Activated naive CD4-positive, alpha-beta T cell treated with anti-CD3 and anti-CD28 coated beads for 36 hours (primary cell): Measurements from ENCODE around the gene CLEC4G. TPM values are rescaled to one million over a fixed set of nuclear protein-coding genes. Genes with fewer than 3 reads are reported as not detected.
"Not testable (repeated sequence)": the region's sequence is repeated elsewhere in the genome, so short reads cannot be mapped to it uniquely, and the experiment has no call there.

Experiments used
- CTCF ChIA-PET: fragments of 350-600 bp; sonication (Branson Sonifier 250); formaldehyde crosslinking; loops from one replicate; lab custom pipeline; 2021; ENCODE audit warnings: antibody characterized with exemption; lab: Charles Lee
- DNase-seq: peaks from one replicate; pipeline ENCODE4 v3.0.0-alpha.2; 2020
- H3K27ac Mint-ChIP-seq: one replicate; pipeline ENCODE4 v1.8.0; 2021; ENCODE audit warnings: mild to moderate bottlenecking, mixed read lengths
- H3K27me3 Mint-ChIP-seq: one replicate; pipeline ENCODE4 v1.8.0; 2021; ENCODE audit warnings: low read depth, mixed read lengths
- H3K36me3 Mint-ChIP-seq: one replicate; pipeline ENCODE4 v1.8.0; 2021; ENCODE audit warnings: low read depth, mixed read lengths
- H3K4me1 Mint-ChIP-seq: one replicate; pipeline ENCODE4 v1.8.0; 2021; ENCODE audit warnings: low read depth, mixed read lengths
- H3K4me3 Mint-ChIP-seq: one replicate; pipeline ENCODE4 v1.8.0; 2021; ENCODE audit warnings: mild to moderate bottlenecking, moderate library complexity, mixed read lengths
- H3K9me3 Mint-ChIP-seq: one replicate; pipeline ENCODE4 v1.8.0; 2021; ENCODE audit warnings: mixed read lengths
- intact Hi-C: fragments of 100-400 bp; cut with micrococcal nuclease; formaldehyde crosslinking; loops from one replicate; pipeline ENCODE4 v1.15.1; 2023
- total RNA-seq, 2 experiments: library from RNA; stranded (reverse); gene quantifications; one replicate each; pipeline ENCODE4 v1.2.3, GENCODE V29; 2021

The CLEC4G gene
- total RNA-seq: not detected

GRCh38 chr19:7732045-7732444, at the start of gene CLEC4G:
TSS of gene CLEC4G (minus strand) at chr19:7732110. CDS start at chr19:7732102, 8 bp downstream.
- peaks cover 12% of the 10 kb centered on the region for H3K4me1 Mint-ChIP-seq
- intact Hi-C loops: no loop called here
- H3K27me3 Mint-ChIP-seq: peaks cover 43% of the 10 kb centered on the region
- no peaks in the 10 kb centered on the region for H3K9me3 Mint-ChIP-seq
- H3K27ac Mint-ChIP-seq: no peak within 1 kb of the TSS
- H3K4me3 Mint-ChIP-seq: no peak within 1 kb of the TSS
- no peak for DNase-seq
- CTCF ChIA-PET: no interaction called here
- no peaks in the 10 kb centered on the region for H3K36me3 Mint-ChIP-seq

GRCh38 chr19:7781157-7781556, 49.2 kb upstream of the CLEC4G start:
- intact Hi-C loops: no loop called here
- CTCF ChIA-PET: interaction anchor here (1.0 kb wide), 1 partner anchor 101 kb away, joined by 5 read pairs; the partner anchor contains the start of gene TRAPPC5
- peaks cover 24% of the 10 kb centered on the region for H3K27me3 Mint-ChIP-seq
- DNase-seq: no peak
- no peak overlapping the region for H3K4me3 Mint-ChIP-seq
- H3K9me3 Mint-ChIP-seq: no peaks in the 10 kb centered on the region
- H3K36me3 Mint-ChIP-seq: no peaks in the 10 kb centered on the region
- H3K4me1 Mint-ChIP-seq: peaks cover 8% of the 10 kb centered on the region
- no peak overlapping the region for H3K27ac Mint-ChIP-seq

GRCh38 chr19:7779631-7780486, 47.9 kb upstream of the CLEC4G start:
- DNase-seq: no peak
- Mint-ChIP-seq H3K36me3 (no peaks in the 10 kb centered on the region), H3K4me3 (no peak overlapping the region), H3K9me3 (no peaks in the 10 kb centered on the region), H3K4me1 (peaks cover 8% of the 10 kb centered on the region), H3K27me3 (peaks cover 20% of the 10 kb centered on the region), H3K27ac (no peak overlapping the region)
- CTCF ChIA-PET: interaction anchor here (1.0 to 1.2 kb wide), 2 partner anchors 81 to 159 kb away, joined by 3 to 5 read pairs; no protein-coding TSS in a partner anchor
- intact Hi-C loops: no loop called here

- Mint-ChIP-seq H3K4me1 (peaks cover 7% of the 10 kb centered on the region), H3K27me3 (peaks cover 8% of the 10 kb centered on the region), H3K27ac (no peak overlapping the region), H3K9me3 (no peaks in the 10 kb centered on the region), H3K4me3 (no peak overlapping the region), H3K36me3 (no peaks in the 10 kb centered on the region)
- CTCF ChIA-PET: no interaction called here
- no peak for DNase-seq
- intact Hi-C loops: no loop called here
These were observed 46.2 kb upstream of the CLEC4G start for GRCh38 chr19:7778081-7778480.

GRCh38 chr19:7775761-7776160, 43.9 kb upstream of the CLEC4G start:
- Mint-ChIP-seq H3K4me3 (no peak overlapping the region), H3K9me3 (no peaks in the 10 kb centered on the region), H3K27me3 (peaks cover 4% of the 10 kb centered on the region), H3K27ac (no peak overlapping the region), H3K4me1 (peaks cover 27% of the 10 kb centered on the region), H3K36me3 (no peaks in the 10 kb centered on the region)
- intact Hi-C loops: no loop called here
- DNase-seq: no peak
- CTCF ChIA-PET: no interaction called here

- DNase-seq: no peak
- no peaks in the 10 kb centered on the region for H3K9me3 Mint-ChIP-seq
- peak overlapping the region; percentile 22 for H3K27ac Mint-ChIP-seq
- H3K27me3 Mint-ChIP-seq: peaks cover 4% of the 10 kb centered on the region
- no peaks in the 10 kb centered on the region for H3K36me3 Mint-ChIP-seq
- CTCF ChIA-PET: interaction anchor here (0.6 to 1.1 kb wide), 2 partner anchors 29 to 95 kb away, joined by 3 to 5 read pairs; no protein-coding TSS in a partner anchor
- intact Hi-C loops: no loop called here
- no peak overlapping the region for H3K4me3 Mint-ChIP-seq
- H3K4me1 Mint-ChIP-seq: peaks cover 27% of the 10 kb centered on the region
These were observed 41.9 kb upstream of the CLEC4G start for GRCh38 chr19:7773841-7774240.

- CTCF ChIA-PET: interaction anchor here (2.0 kb wide), 1 partner anchor 34 kb away, joined by 5 read pairs; no protein-coding TSS in a partner anchor
- intact Hi-C loops: loop anchor here (1.0 kb wide), 5 partner anchors 22 to 92 kb away; no protein-coding TSS in a partner anchor
- Mint-ChIP-seq H3K27me3 (peaks cover 4% of the 10 kb centered on the region), H3K36me3 (no peaks in the 10 kb centered on the region), H3K9me3 (no peaks in the 10 kb centered on the region), H3K4me1 (peaks cover 27% of the 10 kb centered on the region), H3K4me3 (no peak overlapping the region), H3K27ac (peak overlapping the region; percentile 77)
- peak; percentile 71 for DNase-seq
These were observed 40.9 kb upstream of the CLEC4G start for GRCh38 chr19:7772752-7773291.

- H3K36me3 Mint-ChIP-seq: no peaks in the 10 kb centered on the region
- intact Hi-C loops: no loop called here
- CTCF ChIA-PET: interaction anchor here (1.5 kb wide), 1 partner anchor 90 kb away, joined by 6 read pairs; the partner anchor contains the start of gene TRAPPC5
- H3K4me3 Mint-ChIP-seq: no peak overlapping the region
- H3K9me3 Mint-ChIP-seq: no peaks in the 10 kb centered on the region
- no peak for DNase-seq
- peaks cover 5% of the 10 kb centered on the region for H3K27me3 Mint-ChIP-seq
- H3K4me1 Mint-ChIP-seq: peaks cover 27% of the 10 kb centered on the region
- no peak overlapping the region for H3K27ac Mint-ChIP-seq
These were observed 39.2 kb upstream of the CLEC4G start for GRCh38 chr19:7771072-7771471.

- Mint-ChIP-seq H3K4me3 (no peak overlapping the region), H3K27ac (no peak overlapping the region), H3K9me3 (no peaks in the 10 kb centered on the region), H3K27me3 (peaks cover 4% of the 10 kb centered on the region), H3K36me3 (no peaks in the 10 kb centered on the region), H3K4me1 (peaks cover 27% of the 10 kb centered on the region)
- DNase-seq: no peak
- intact Hi-C loops: no loop called here
- CTCF ChIA-PET: no interaction called here
These were observed 37.3 kb upstream of the CLEC4G start for GRCh38 chr19:7769171-7769570.

GRCh38 chr19:7767487-7767886, 35.6 kb upstream of the CLEC4G start:
- CTCF ChIA-PET: interaction anchor here (0.5 to 1.3 kb wide), 2 partner anchors 54 to 87 kb away, joined by 6 to 7 read pairs; partner anchors contain the start of gene TRAPPC5
- no peak overlapping the region for H3K27ac Mint-ChIP-seq
- H3K4me1 Mint-ChIP-seq: peaks cover 19% of the 10 kb centered on the region
- no peaks in the 10 kb centered on the region for H3K36me3 Mint-ChIP-seq
- H3K4me3 Mint-ChIP-seq: no peak overlapping the region
- intact Hi-C loops: no loop called here
- peaks cover 4% of the 10 kb centered on the region for H3K27me3 Mint-ChIP-seq
- no peaks in the 10 kb centered on the region for H3K9me3 Mint-ChIP-seq
- DNase-seq: no peak

GRCh38 chr19:7766535-7766934, 34.6 kb upstream of the CLEC4G start:
- Mint-ChIP-seq H3K27ac (no peak overlapping the region), H3K9me3 (no peaks in the 10 kb centered on the region), H3K27me3 (peaks cover 4% of the 10 kb centered on the region), H3K4me1 (peaks cover 12% of the 10 kb centered on the region), H3K36me3 (no peaks in the 10 kb centered on the region), H3K4me3 (no peak overlapping the region)
- CTCF ChIA-PET: interaction anchor here (1.3 kb wide), 1 partner anchor 86 kb away, joined by 7 read pairs; the partner anchor contains the start of gene TRAPPC5
- intact Hi-C loops: no loop called here
- no peak for DNase-seq

GRCh38 chr19:7765043-7765442, 33.1 kb upstream of the CLEC4G start:
- H3K4me1 Mint-ChIP-seq, DNase-seq, H3K27me3 Mint-ChIP-seq, intact Hi-C loops, H3K9me3 Mint-ChIP-seq, H3K36me3 Mint-ChIP-seq, H3K4me3 Mint-ChIP-seq, H3K27ac Mint-ChIP-seq, CTCF ChIA-PET: not testable (repeated sequence)
